OCI-LY1 (cell line): ENCODE measurements around the gene ARF1.

Experiments
- H2AFZ ChIP-seq: fragments of 200-600 bp; sonication (generic), shearing (Covaris generic); 2 replicates; pipeline ENCODE4 v1.6.0; 2014; ENCODE audit warnings: antibody characterized with exemption, mild to moderate bottlenecking, low read length
- H3F3A ChIP-seq: fragments of 200-600 bp; sonication (generic), shearing (Covaris generic); 2 replicates; pipeline ENCODE4 v1.6.0; 2014; ENCODE audit warnings: mild to moderate bottlenecking, antibody characterized with exemption, low read length, moderate library complexity; ENCODE audit not compliant: insufficient read depth
- H3K27ac ChIP-seq: fragments of 200-600 bp; sonication (generic); 2 replicates; pipeline ENCODE4 v1.5.1; 2014; ENCODE audit warnings: low read length, mixed run types, mild to moderate bottlenecking, low read depth; ENCODE audit not compliant: poor library complexity, severe bottlenecking
- H3K27me3 ChIP-seq: fragments of 200-600 bp; sonication (generic); 2 replicates; pipeline ENCODE4 v1.6.0; 2014; ENCODE audit warnings: antibody characterized with exemption, mild to moderate bottlenecking, low read length, moderate library complexity; ENCODE audit not compliant: insufficient read depth
- H3K36me3 ChIP-seq: fragments of 200-600 bp; sonication (generic); 2 replicates; pipeline ENCODE4 v1.6.1; 2014; ENCODE audit warnings: mild to moderate bottlenecking, antibody characterized with exemption, low read length, moderate library complexity, mixed read lengths; ENCODE audit not compliant: insufficient read depth
- H3K4me1 ChIP-seq: fragments of 200-600 bp; sonication (generic); 2 replicates; pipeline ENCODE4 v1.5.1; 2014; ENCODE audit warnings: mild to moderate bottlenecking, low read length, moderate library complexity; ENCODE audit not compliant: insufficient read depth, severe bottlenecking
- H3K4me2 ChIP-seq: fragments of 200-600 bp; sonication (generic), shearing (Covaris generic); 2 replicates; pipeline ENCODE4 v1.6.1; 2014; ENCODE audit warnings: low read length
- H3K4me3 ChIP-seq: fragments of 200-600 bp; sonication (generic); 2 replicates; pipeline ENCODE4 v1.5.1; 2014; ENCODE audit warnings: low read length, low read depth, mild to moderate bottlenecking, mixed read lengths; ENCODE audit not compliant: poor library complexity, severe bottlenecking
- H3K79me2 ChIP-seq: fragments of 200-600 bp; shearing (Covaris generic); 2 replicates; pipeline ENCODE4 v1.6.1; 2016; ENCODE audit warnings: mixed run types, low read length, mixed read lengths; ENCODE audit not compliant: insufficient read depth
- H3K9ac ChIP-seq: fragments of 200-600 bp; sonication (generic), shearing (Covaris generic); 2 replicates; pipeline ENCODE4 v1.6.1; 2014; ENCODE audit warnings: mild to moderate bottlenecking, low read length, mixed read lengths
- H3K9me2 ChIP-seq: fragments of 200-600 bp; sonication (generic), shearing (Covaris generic); 2 replicates; pipeline ENCODE4 v1.6.1; 2014; ENCODE audit warnings: low read depth, mild to moderate bottlenecking, low read length, mixed read lengths
- H3K9me3 ChIP-seq: fragments of 200-600 bp; shearing (Covaris generic); 2 replicates; pipeline ENCODE4 v1.6.1; 2014; ENCODE audit warnings: low read length, mixed read lengths
- H4K20me1 ChIP-seq: fragments of 200-600 bp; sonication (generic), shearing (Covaris generic); 2 replicates; pipeline ENCODE4 v1.6.0; 2016; ENCODE audit warnings: mild to moderate bottlenecking, low read length; ENCODE audit not compliant: insufficient read depth
- CTCF ChIP-seq: fragments of 200-600 bp; sonication (generic), shearing (Covaris generic); IDR thresholded peaks from 2 replicates; pipeline ENCODE4 v1.5.1; 2017; ENCODE audit warnings: mild to moderate bottlenecking, antibody characterized with exemption, low read length, moderate library complexity, mixed read lengths
- EZH2 ChIP-seq: fragments of 200-600 bp; sonication (generic), shearing (Covaris generic); IDR thresholded peaks from 2 replicates; pipeline ENCODE4 v1.8.0; 2017; ENCODE audit warnings: borderline replicate concordance, mixed run types, mild to moderate bottlenecking, antibody characterized with exemption, low read length, moderate library complexity, mixed read lengths

Gene ARF1

GRCh38 chr1:228038387-228039005, 44.0 kb upstream of the ARF1 start:
- Histone ChIP-seq H4K20me1 (no peaks in the 10 kb centered on the region), H3K27me3 (no peaks in the 10 kb centered on the region), H3K79me2 (no peaks in the 10 kb centered on the region), H3F3A (no peaks in the 10 kb centered on the region), H3K9me3 (peaks cover under 1% of the 10 kb centered on the region; the same call in 1 of the 2 replicates), H3K4me2 (no peak overlapping the region), H3K9ac (no peak overlapping the region), H2AFZ (no peak overlapping the region), H3K4me3 (no peak overlapping the region), H3K4me1 (no peaks in the 10 kb centered on the region), H3K36me3 (no peaks in the 10 kb centered on the region), H3K9me2 (no peaks in the 10 kb centered on the region), H3K27ac (no peak overlapping the region)
- no peak for TF ChIP-seq EZH2
- no peak for TF ChIP-seq CTCF

- Histone ChIP-seq H3K9me3 (no peaks in the 10 kb centered on the region), H3K27me3 (no peaks in the 10 kb centered on the region), H3K4me2 (no peak overlapping the region), H3K79me2 (no peaks in the 10 kb centered on the region), H3K9me2 (no peaks in the 10 kb centered on the region), H3K4me3 (no peak overlapping the region), H3K9ac (no peak overlapping the region), H3K27ac (no peak overlapping the region), H3F3A (no peaks in the 10 kb centered on the region), H2AFZ (no peak overlapping the region), H3K4me1 (no peaks in the 10 kb centered on the region), H4K20me1 (no peaks in the 10 kb centered on the region), H3K36me3 (no peaks in the 10 kb centered on the region)
- no peak for TF ChIP-seq CTCF
- no peak for TF ChIP-seq EZH2
Measured at GRCh38 chr1:228039006-228039903, 43.3 kb upstream of the ARF1 start.

- H4K20me1 ChIP-seq: no peaks in the 10 kb centered on the region
- H2AFZ ChIP-seq: no peak overlapping the region
- TF ChIP-seq EZH2: no peak
- no peak for TF ChIP-seq CTCF
- peaks cover 5% of the 10 kb centered on the region; the same call in 1 of the 2 replicates for H3K27me3 ChIP-seq
- H3K9me3 ChIP-seq: no peaks in the 10 kb centered on the region
- no peak overlapping the region for H3K4me3 ChIP-seq
- H3K36me3 ChIP-seq: no peaks in the 10 kb centered on the region
- H3K79me2 ChIP-seq: no peaks in the 10 kb centered on the region
- no peak overlapping the region for H3K9ac ChIP-seq
- no peak overlapping the region for H3K27ac ChIP-seq
- H3K9me2 ChIP-seq: no peaks in the 10 kb centered on the region
- no peaks in the 10 kb centered on the region for H3K4me1 ChIP-seq
- H3F3A ChIP-seq: no peaks in the 10 kb centered on the region
- no peak overlapping the region for H3K4me2 ChIP-seq
Measured at GRCh38 chr1:228039986-228040385, 42.5 kb upstream of the ARF1 start.
